Measurements from ENCODE around the gene CA11. TPM values are rescaled to one million over a fixed set of nuclear protein-coding genes. Genes with fewer than 3 reads are reported as not detected.

The CA11 gene
- total and polyA plus RNA-seq, 9 of the 15 experiments (the other 6 are each of a cell fraction or from before 2014, with no cell fraction given), result 2.9 to 19.9 (median 8.3) TPM

DNA sequence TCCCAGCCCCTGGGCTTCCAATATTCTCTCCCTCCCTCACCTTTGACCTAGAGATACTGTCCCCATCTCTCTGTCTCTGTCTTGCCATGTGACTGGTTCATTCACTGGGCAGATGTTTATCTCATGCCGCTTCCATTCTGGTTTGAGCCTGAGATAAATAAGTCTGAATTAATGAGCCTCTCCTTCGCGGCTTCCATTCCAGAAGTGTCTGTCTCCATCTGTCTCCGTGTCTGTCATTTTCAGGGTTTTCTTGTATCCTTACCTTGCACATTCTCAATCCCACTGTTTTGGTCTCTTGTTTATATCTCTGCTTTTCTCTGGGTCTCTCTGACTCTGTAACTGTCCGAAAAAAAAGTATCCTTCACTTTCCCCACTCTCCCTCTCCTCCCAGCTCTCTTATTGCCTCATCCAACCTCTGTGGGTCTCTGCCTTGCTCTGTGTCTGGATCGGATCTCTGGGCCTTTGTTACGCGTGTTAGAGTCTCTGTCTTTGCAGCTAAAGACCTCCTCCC lies 22.4 kb downstream of the CA11 start (continued):
- TF ChIP-seq SRSF3 (IDR thresholded peaks at IDR 0.05; ENCODE audit: insufficient read depth, low read length) (no peak), SREBF1 (IDR thresholded peaks at IDR 0.05; ENCODE audit: borderline replicate concordance, low read depth, low read length) (no peak), ZNF695 (CRISPR knock-in tag; IDR thresholded peaks at IDR 0.05) (no peak), SUPT5H (IDR thresholded peaks at IDR 0.05) (peak; percentile 63), RUNX1 (IDR thresholded peaks at IDR 0.05; ENCODE audit: low read depth) (no peak), HNRNPK (IDR thresholded peaks at IDR 0.05; ENCODE audit: low read depth, low read length, poor library complexity, severe bottlenecking) (no peak), LARP7 (IDR thresholded peaks at IDR 0.05) (0 out of 2 replicates have a peak, but pooled peaks have one; percentile 22), ZNF24 (IDR thresholded peaks at IDR 0.05) (no peak), GABPB1 (CRISPR knock-in tag; IDR thresholded peaks at IDR 0.05) (no peak), SIX5 (IDR thresholded peaks at IDR 0.05; ENCODE audit: borderline replicate concordance in 1 of 2, insufficient read depth in 1 of 2, low read depth in 1 of 2, low read length in 2 of 2) (no peak), MAFK (IDR thresholded peaks at IDR 0.05; ENCODE audit: low read length) (no peak), MTA1 (IDR thresholded peaks at IDR 0.05; ENCODE audit: borderline replicate concordance) (peak; percentile 75; the same call in 1 of the 2 replicates), TBP (optimal IDR thresholded peaks at IDR 0.05; ENCODE audit: low read depth, low read length) (no peak), U2AF1 (optimal IDR thresholded peaks at IDR 0.05; ENCODE audit: low read depth, low read length) (no peak), ETS2 (tag; IDR thresholded peaks at IDR 0.05; ENCODE audit: borderline replicate concordance, poor library complexity, severe bottlenecking) (no peak), SMAD2 (IDR thresholded peaks at IDR 0.05; ENCODE audit: low read depth, low read length) (no peak), SIN3B (IDR thresholded peaks at IDR 0.05; ENCODE audit: low read depth) (no peak), ZNF253 (CRISPR knock-in tag; conservative IDR thresholded peaks at IDR 0.05) (no peak), TRIM28 (IDR thresholded peaks at IDR 0.05) (0 out of 2 replicates have a peak, but pooled peaks have one; percentile 17), GTF3C2 (IDR thresholded peaks at IDR 0.05; ENCODE audit: borderline replicate concordance, extremely low read depth, insufficient read length) (no peak), RFX7 (CRISPR knock-in tag; IDR thresholded peaks at IDR 0.05) (no peak), STAT5A (IDR thresholded peaks at IDR 0.05; ENCODE audit: borderline replicate concordance, low read length) (no peak), EP300 (IDR thresholded peaks at IDR 0.05; ENCODE audit: low read length) (peak; percentile 17; the same call in 1 of the 2 replicates), ZNF589 (CRISPR knock-in tag; IDR thresholded peaks at IDR 0.05; ENCODE audit: low read depth) (0 out of 2 replicates have a peak, but pooled peaks have one; percentile 66)
- TF ChIP-seq, protein P1, sequence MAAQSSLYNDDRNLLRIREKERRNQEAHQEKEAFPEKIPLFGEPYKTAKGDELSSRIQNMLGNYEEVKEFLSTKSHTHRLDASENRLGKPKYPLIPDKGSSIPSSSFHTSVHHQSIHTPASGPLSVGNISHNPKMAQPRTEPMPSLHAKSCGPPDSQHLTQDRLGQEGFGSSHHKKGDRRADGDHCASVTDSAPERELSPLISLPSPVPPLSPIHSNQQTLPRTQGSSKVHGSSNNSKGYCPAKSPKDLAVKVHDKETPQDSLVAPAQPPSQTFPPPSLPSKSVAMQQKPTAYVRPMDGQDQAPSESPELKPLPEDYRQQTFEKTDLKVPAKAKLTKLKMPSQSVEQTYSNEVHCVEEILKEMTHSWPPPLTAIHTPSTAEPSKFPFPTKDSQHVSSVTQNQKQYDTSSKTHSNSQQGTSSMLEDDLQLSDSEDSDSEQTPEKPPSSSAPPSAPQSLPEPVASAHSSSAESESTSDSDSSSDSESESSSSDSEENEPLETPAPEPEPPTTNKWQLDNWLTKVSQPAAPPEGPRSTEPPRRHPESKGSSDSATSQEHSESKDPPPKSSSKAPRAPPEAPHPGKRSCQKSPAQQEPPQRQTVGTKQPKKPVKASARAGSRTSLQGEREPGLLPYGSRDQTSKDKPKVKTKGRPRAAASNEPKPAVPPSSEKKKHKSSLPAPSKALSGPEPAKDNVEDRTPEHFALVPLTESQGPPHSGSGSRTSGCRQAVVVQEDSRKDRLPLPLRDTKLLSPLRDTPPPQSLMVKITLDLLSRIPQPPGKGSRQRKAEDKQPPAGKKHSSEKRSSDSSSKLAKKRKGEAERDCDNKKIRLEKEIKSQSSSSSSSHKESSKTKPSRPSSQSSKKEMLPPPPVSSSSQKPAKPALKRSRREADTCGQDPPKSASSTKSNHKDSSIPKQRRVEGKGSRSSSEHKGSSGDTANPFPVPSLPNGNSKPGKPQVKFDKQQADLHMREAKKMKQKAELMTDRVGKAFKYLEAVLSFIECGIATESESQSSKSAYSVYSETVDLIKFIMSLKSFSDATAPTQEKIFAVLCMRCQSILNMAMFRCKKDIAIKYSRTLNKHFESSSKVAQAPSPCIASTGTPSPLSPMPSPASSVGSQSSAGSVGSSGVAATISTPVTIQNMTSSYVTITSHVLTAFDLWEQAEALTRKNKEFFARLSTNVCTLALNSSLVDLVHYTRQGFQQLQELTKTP (IDR thresholded peaks at IDR 0.05; ENCODE audit: low read depth in 1 of 2, partially characterized antibody in 2 of 2), result peak in 1 of 2 experiments; percentile 52

Measured in K562 (cell line).